H1 (cell line): Measurements from ENCODE around the gene RPL13A. TPM values are rescaled to one million over a fixed set of nuclear protein-coding genes. Genes with fewer than 3 reads are reported as not detected.
A peak's percentile ranks its signal among the peaks of the same experiment; 100 is the strongest.

ENCODE experiments used
- ASH2L ChIP-seq: fragments of 200-600, 300-600 bp; sonication (generic); IDR thresholded peaks from one replicate; pipeline ENCODE4 v1.7.1; 2017; ENCODE audit warnings: low read length
- BACH1 ChIP-seq: IDR thresholded peaks from 2 replicates; pipeline ENCODE4 v1.6.1; 2012; ENCODE audit warnings: low read length, improper control_type of control experiment
- CBX5 ChIP-seq: fragments of 300-800, 300-1000 bp; sonication (generic); IDR thresholded peaks from 2 replicates; pipeline ENCODE4 v1.7.1; 2016; ENCODE audit warnings: antibody characterized with exemption, low read length, low read depth
- KDM4A ChIP-seq: IDR thresholded peaks from one replicate; pipeline ENCODE4 v1.7.1; 2012; ENCODE audit warnings: low read depth, mild to moderate bottlenecking, moderate library complexity, low read length, inconsistent platforms; ENCODE audit not compliant: severe bottlenecking
- PHF8 ChIP-seq: fragments of 200-600 bp; sonication (generic); conservative IDR thresholded peaks from 2 replicates; pipeline ENCODE4 v1.7.1; 2012; ENCODE audit warnings: low read depth, mild to moderate bottlenecking, inconsistent platforms, low read length, moderate library complexity
- RFX5 ChIP-seq: IDR thresholded peaks from 2 replicates; pipeline ENCODE4 v1.6.1; 2011; ENCODE audit warnings: low read depth, low read length, improper control_type of control experiment, borderline replicate concordance
- RXRA ChIP-seq: IDR thresholded peaks from 2 replicates; pipeline ENCODE4 v1.6.1; 2011; ENCODE audit warnings: low read depth, mild to moderate bottlenecking, low read length, moderate library complexity; ENCODE audit not compliant: insufficient read depth
- polyA plus RNA-seq, 7 experiments: library from polyadenylated mRNA; depleted of rRNA in 3 of 7; stranded (reverse) in 5 of 7; unstranded in 2 of 7; fragments of >200 nt in 5 of 7; fragments of 200-250 nt in 2 of 7; gene quantifications; 1 replicate in 5 of 7; 2 replicates in 1 of 7; 4 replicates in 1 of 7; pipeline versions ENCODE4 v1.2.1 to v1.2.3, GENCODE V29; 2011 to 2013; ENCODE audit warnings: missing spikeins in 2 of 7, mixed read lengths in 2 of 7
- total RNA-seq: library from RNA; stranded (reverse); fragmentation: NEBNext Ultra II Directional; extraction: Animal tissue kit (Norgen Biotek cat#: 25700); gene quantifications from 2 replicates; pipeline ENCODE4 v1.2.1, GENCODE V29; 2021
- TF ChIP-seq, protein P1 (sequence below): IDR thresholded peaks from 2 replicates; pipeline ENCODE4 v1.6.1; 2012; ENCODE audit warnings: low read length, inconsistent platforms

The RPL13A gene
- total and polyA plus RNA-seq, 2 of the 8 experiments (the other 6 are each of a cell fraction or from before 2014, with no cell fraction given) = 3,305 to 8,868 TPM

GRCh38 chr19:49441210-49441959, 46.0 kb upstream of the RPL13A start, which contains the start of gene SLC17A7 (continued):
- TF ChIP-seq BACH1 (no peak), KDM4A (peak; percentile 30), ASH2L (no peak), RXRA (no peak), RFX5 (no peak), PHF8 (0 out of 2 replicates have a peak, but pooled peaks have one; percentile 44), CBX5 (no peak)
- TF ChIP-seq, protein P1, sequence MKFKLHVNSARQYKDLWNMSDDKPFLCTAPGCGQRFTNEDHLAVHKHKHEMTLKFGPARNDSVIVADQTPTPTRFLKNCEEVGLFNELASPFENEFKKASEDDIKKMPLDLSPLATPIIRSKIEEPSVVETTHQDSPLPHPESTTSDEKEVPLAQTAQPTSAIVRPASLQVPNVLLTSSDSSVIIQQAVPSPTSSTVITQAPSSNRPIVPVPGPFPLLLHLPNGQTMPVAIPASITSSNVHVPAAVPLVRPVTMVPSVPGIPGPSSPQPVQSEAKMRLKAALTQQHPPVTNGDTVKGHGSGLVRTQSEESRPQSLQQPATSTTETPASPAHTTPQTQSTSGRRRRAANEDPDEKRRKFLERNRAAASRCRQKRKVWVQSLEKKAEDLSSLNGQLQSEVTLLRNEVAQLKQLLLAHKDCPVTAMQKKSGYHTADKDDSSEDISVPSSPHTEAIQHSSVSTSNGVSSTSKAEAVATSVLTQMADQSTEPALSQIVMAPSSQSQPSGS = no peak
